ENCODE results near the gene SON.

The SON gene

GRCh38 chr21:33546086-33546485 is 3.2 kb downstream of the SON start:
- H3K4me3 ChIP-seq (replicated peaks; ENCODE audit: low read depth, low read length) = no peak overlapping the region
- no peak for TF ChIP-seq CTCF (IDR thresholded peaks at IDR 0.05; ENCODE audit: insufficient read depth, low read length, poor library complexity, severe bottlenecking)
- peaks cover 16% of the 10 kb centered on the region for H3K36me3 ChIP-seq (ENCODE audit: control insufficient read depth, insufficient read depth, low read length)
- no peaks in the 10 kb centered on the region for H3K27me3 ChIP-seq (replicated peaks; ENCODE audit: control insufficient read depth, insufficient read depth, low read length)
- DNase-seq (ENCODE audit: extremely low read depth, insufficient read length) = no peak

DNA sequence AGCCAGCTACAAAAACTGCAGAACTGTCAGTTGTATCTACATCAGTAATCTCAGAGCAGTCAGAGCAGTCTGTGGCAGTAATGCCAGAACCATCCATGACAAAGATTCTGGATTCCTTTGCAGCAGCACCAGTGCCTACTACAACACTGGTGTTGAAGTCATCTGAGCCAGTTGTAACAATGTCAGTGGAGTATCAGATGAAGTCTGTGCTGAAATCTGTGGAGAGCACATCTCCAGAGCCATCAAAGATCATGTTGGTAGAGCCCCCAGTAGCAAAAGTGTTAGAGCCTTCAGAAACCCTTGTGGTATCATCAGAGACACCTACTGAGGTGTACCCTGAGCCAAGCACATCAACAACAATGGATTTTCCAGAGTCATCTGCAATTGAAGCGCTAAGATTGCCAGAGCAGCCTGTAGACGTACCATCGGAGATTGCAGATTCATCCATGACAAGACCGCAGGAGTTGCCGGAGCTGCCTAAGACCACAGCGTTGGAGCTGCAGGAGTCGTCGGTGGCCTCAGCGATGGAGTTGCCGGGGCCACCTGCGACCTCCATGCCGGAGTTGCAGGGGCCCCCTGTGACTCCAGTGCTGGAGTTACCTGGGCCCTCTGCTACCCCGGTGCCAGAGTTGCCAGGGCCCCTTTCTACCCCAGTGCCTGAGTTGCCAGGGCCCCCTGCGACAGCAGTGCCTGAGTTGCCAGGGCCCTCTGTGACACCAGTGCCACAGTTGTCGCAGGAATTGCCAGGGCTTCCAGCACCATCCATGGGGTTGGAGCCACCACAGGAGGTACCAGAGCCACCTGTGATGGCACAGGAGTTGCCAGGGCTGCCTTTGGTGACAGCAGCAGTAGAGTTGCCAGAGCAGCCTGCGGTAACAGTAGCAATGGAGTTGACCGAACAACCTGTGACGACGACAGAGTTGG is 7.3 kb downstream of the SON start:
- DNase-seq (ENCODE audit: extremely low read depth, insufficient read length) = no peak
- peaks cover 44% of the 10 kb centered on the region for H3K36me3 ChIP-seq (ENCODE audit: control insufficient read depth, insufficient read depth, low read length)
- no peak overlapping the region for H3K4me3 ChIP-seq (replicated peaks; ENCODE audit: low read depth, low read length)
- no peaks in the 10 kb centered on the region for H3K27me3 ChIP-seq (replicated peaks; ENCODE audit: control insufficient read depth, insufficient read depth, low read length)
- TF ChIP-seq CTCF (IDR thresholded peaks at IDR 0.05; ENCODE audit: insufficient read depth, low read length, poor library complexity, severe bottlenecking) = no peak

DNA sequence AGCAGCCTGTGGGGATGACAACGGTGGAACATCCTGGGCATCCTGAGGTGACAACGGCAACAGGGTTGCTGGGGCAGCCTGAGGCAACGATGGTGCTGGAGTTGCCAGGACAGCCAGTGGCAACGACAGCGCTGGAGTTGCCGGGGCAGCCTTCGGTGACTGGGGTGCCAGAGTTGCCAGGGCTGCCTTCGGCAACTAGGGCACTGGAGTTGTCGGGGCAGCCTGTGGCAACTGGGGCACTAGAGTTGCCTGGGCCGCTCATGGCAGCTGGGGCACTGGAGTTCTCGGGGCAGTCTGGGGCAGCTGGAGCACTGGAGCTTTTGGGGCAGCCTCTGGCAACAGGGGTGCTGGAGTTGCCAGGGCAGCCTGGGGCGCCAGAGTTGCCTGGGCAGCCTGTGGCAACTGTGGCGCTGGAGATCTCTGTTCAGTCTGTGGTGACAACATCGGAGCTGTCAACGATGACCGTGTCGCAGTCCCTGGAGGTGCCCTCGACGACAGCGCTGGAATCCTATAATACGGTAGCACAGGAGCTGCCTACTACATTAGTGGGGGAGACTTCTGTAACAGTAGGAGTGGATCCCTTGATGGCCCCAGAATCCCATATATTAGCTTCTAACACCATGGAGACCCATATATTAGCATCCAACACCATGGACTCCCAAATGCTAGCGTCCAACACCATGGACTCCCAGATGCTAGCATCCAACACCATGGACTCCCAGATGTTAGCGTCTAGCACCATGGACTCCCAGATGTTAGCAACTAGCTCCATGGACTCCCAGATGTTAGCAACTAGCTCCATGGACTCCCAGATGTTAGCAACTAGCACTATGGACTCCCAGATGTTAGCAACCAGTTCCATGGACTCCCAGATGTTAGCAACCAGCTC is 8.2 kb downstream of the SON start:
- Histone ChIP-seq H3K36me3 (ENCODE audit: control insufficient read depth, insufficient read depth, low read length) (peaks cover 44% of the 10 kb centered on the region), H3K27me3 (replicated peaks; ENCODE audit: control insufficient read depth, insufficient read depth, low read length) (no peaks in the 10 kb centered on the region), H3K4me3 (replicated peaks; ENCODE audit: low read depth, low read length) (no peak overlapping the region)
- no peak for TF ChIP-seq CTCF (IDR thresholded peaks at IDR 0.05; ENCODE audit: insufficient read depth, low read length, poor library complexity, severe bottlenecking)
- no peak for DNase-seq (ENCODE audit: extremely low read depth, insufficient read length)

GRCh38 chr21:33551664-33552063 is 8.8 kb downstream of the SON start:
- peaks cover 46% of the 10 kb centered on the region for H3K36me3 ChIP-seq (ENCODE audit: control insufficient read depth, insufficient read depth, low read length)
- H3K27me3 ChIP-seq (replicated peaks; ENCODE audit: control insufficient read depth, insufficient read depth, low read length) = no peaks in the 10 kb centered on the region
- DNase-seq (ENCODE audit: extremely low read depth, insufficient read length) = no peak
- no peak for TF ChIP-seq CTCF (IDR thresholded peaks at IDR 0.05; ENCODE audit: insufficient read depth, low read length, poor library complexity, severe bottlenecking)
- no peak overlapping the region for H3K4me3 ChIP-seq (replicated peaks; ENCODE audit: low read depth, low read length)

GRCh38 chr21:33552093-33552998 is 9.5 kb downstream of the SON start:
- peaks cover 48% of the 10 kb centered on the region for H3K36me3 ChIP-seq (ENCODE audit: control insufficient read depth, insufficient read depth, low read length)
- TF ChIP-seq CTCF (IDR thresholded peaks at IDR 0.05; ENCODE audit: insufficient read depth, low read length, poor library complexity, severe bottlenecking) = no peak
- DNase-seq (ENCODE audit: extremely low read depth, insufficient read length) = no peak
- no peak overlapping the region for H3K4me3 ChIP-seq (replicated peaks; ENCODE audit: low read depth, low read length)
- no peaks in the 10 kb centered on the region for H3K27me3 ChIP-seq (replicated peaks; ENCODE audit: control insufficient read depth, insufficient read depth, low read length)

Measured in GM06990 (cell line).